Measurements from ENCODE around the gene OTULIN. TPM values are rescaled to one million over a fixed set of nuclear protein-coding genes. Genes with fewer than 3 reads are reported as not detected.
A peak's percentile ranks its signal among the peaks of the same experiment; 100 is the strongest.

The OTULIN gene
- total and polyA plus RNA-seq, 2 of the 4 experiments (the other 2 are of a cell fraction), result 6.9 to 19.5 TPM

- intact Hi-C loops (cut with micrococcal nuclease), result no loop called here
- H2AFZ ChIP-seq (replicated peaks; ENCODE audit: low read length, poor library complexity), result no peak overlapping the region
- ChIA-PET CTCF (no interaction called here), POLR2A (ENCODE audit: unreplicated experiment) (interaction anchor here (0.5 kb wide), 1 partner anchor 215 kb away, joined by 5 read pairs; no protein-coding TSS in a partner anchor)
- no peak overlapping the region for H3K4me3 ChIP-seq (ENCODE audit: insufficient read depth, low read depth, low read length)
- H2BK20ac ChIP-seq (ENCODE audit: low read depth, low read length), result no peak overlapping the region
- no peak overlapping the region for H3K14ac ChIP-seq (replicated peaks; ENCODE audit: low read depth, low read length)
- no CpG with 5 or more reads among the region's 3 CpGs for WGBS, 2 experiments (ENCODE audit: extremely low coverage in 2 of 2, insufficient read length in 1 of 2)
- H3K27ac ChIP-seq (ENCODE audit: insufficient read depth, low read length), result no peak overlapping the region
- no peaks in the 10 kb centered on the region for H4K20me1 ChIP-seq (ENCODE audit: insufficient read depth, low read length)
- H3K4me2 ChIP-seq (ENCODE audit: low read depth, low read length), result no peak overlapping the region
- H3K9me3 ChIP-seq (ENCODE audit: control insufficient read depth, insufficient read depth, low read length), result no peaks in the 10 kb centered on the region
- H3K18ac ChIP-seq (ENCODE audit: low read depth, low read length), result no peak overlapping the region
- no peak overlapping the region for H2AK9ac ChIP-seq (replicated peaks; ENCODE audit: low read depth, low read length, poor library complexity)
- peaks cover 6% of the 10 kb centered on the region; the same call in 1 of the 2 replicates for H3K4me1 ChIP-seq (ENCODE audit: control insufficient read depth, insufficient read depth, low read length)
- dilution Hi-C loops (cut with HindIII; ENCODE audit: low sequenced_read_pairs, unreplicated experiment), result no loop called here
- DNase-seq, result peak; percentile 54
- H3K79me1 ChIP-seq (ENCODE audit: low read depth in 1 of 2, low read length in 2 of 2), result peaks cover 0 to 30% of the 10 kb centered on the region in 2 experiments; a peak in 2 of 4 replicates
- no peak overlapping the region for H3K23ac ChIP-seq (ENCODE audit: low read depth, low read length)
- no peak overlapping the region for H4K8ac ChIP-seq (ENCODE audit: low read depth in 2 of 2, low read length in 2 of 2)
- no TSS peak for BruUV-seq (replicated peaks)
- in situ Hi-C loops (cut with MboI; ENCODE audit: low sequenced_read_pairs), result loop anchor here (25.0 kb wide), 1 partner anchor 797 kb away; the partner anchor contains the start of gene FBXL7
- no peak for TF ChIP-seq CTCF (conservative IDR thresholded peaks at IDR 0.05; ENCODE audit: low read depth, low read length)
- TF ChIP-seq RAD21 (IDR thresholded peaks at IDR 0.05; ENCODE audit: low read length), result no peak
- TF ChIP-seq POLR2A (IDR thresholded peaks at IDR 0.05; ENCODE audit: low read depth, low read length), result no peak
- TF ChIP-seq MXI1 (IDR thresholded peaks at IDR 0.05; ENCODE audit: borderline replicate concordance, low read depth, low read length), result no peak
- TF ChIP-seq NFE2L2 (IDR thresholded peaks at IDR 0.05; ENCODE audit: low read depth, low read length), result no peak
- no peak for TF ChIP-seq USF2 (IDR thresholded peaks at IDR 0.05; ENCODE audit: low read depth, low read length)
- TF ChIP-seq CHD1 (IDR thresholded peaks at IDR 0.05; ENCODE audit: low read depth, low read length), result no peak
- peak; percentile 22; the same call in 1 of the 2 replicates for TF ChIP-seq CEBPB (IDR thresholded peaks at IDR 0.05; ENCODE audit: low read depth, low read length)
- no peak for TF ChIP-seq MAZ (IDR thresholded peaks at IDR 0.05; ENCODE audit: borderline replicate concordance, low read depth, low read length)
- TF ChIP-seq ELK1 (IDR thresholded peaks at IDR 0.05; ENCODE audit: borderline replicate concordance, low read depth, low read length), result no peak
- no peak for TF ChIP-seq RFX5 (IDR thresholded peaks at IDR 0.05; ENCODE audit: low read depth, low read length)
- TF ChIP-seq MAFK (IDR thresholded peaks at IDR 0.05; ENCODE audit: low read depth, low read length), result no peak
- no peak for TF ChIP-seq FOS (IDR thresholded peaks at IDR 0.05; ENCODE audit: low read depth, low read length)
- no peak for TF ChIP-seq SMC3 (IDR thresholded peaks at IDR 0.05; ENCODE audit: low read depth, low read length)
- TF ChIP-seq BHLHE40 (IDR thresholded peaks at IDR 0.05; ENCODE audit: low read depth, low read length), result 0 out of 2 replicates have a peak, but pooled peaks have one; percentile 38
- H3K4ac ChIP-seq (ENCODE audit: low read depth, low read length), result no peak overlapping the region
- no peak overlapping the region for H2AK5ac ChIP-seq (ENCODE audit: low read depth, low read length)
- H4K5ac ChIP-seq (ENCODE audit: low read depth, low read length), result no peak overlapping the region
- peaks cover 48% of the 10 kb centered on the region for H3K36me3 ChIP-seq (ENCODE audit: control insufficient read depth, insufficient read depth, low read length)
- no peak for ATAC-seq (ENCODE audit: low read depth)
- H3K9ac ChIP-seq (ENCODE audit: low read depth, low read length), result no peak overlapping the region
- no peaks in the 10 kb centered on the region for H3K27me3 ChIP-seq (ENCODE audit: control insufficient read depth, insufficient read depth, low read length)
- no peak overlapping the region for H2BK5ac ChIP-seq (ENCODE audit: low read depth, low read length, poor library complexity, severe bottlenecking)
- H2BK120ac ChIP-seq (ENCODE audit: low read depth, low read length), result no peak overlapping the region
- no peak overlapping the region for H3K56ac ChIP-seq (ENCODE audit: extremely low read depth, insufficient read depth, low read length)
- no peak overlapping the region for H4K91ac ChIP-seq (ENCODE audit: insufficient read depth, low read depth, low read length)
- no peak overlapping the region for H2BK15ac ChIP-seq (ENCODE audit: low read depth, low read length)
- peaks cover 16% of the 10 kb centered on the region for H3K9me1 ChIP-seq (ENCODE audit: insufficient read depth, low read length)
Measured at GRCh38 chr5:14715481-14715880, 51.0 kb downstream of the OTULIN start.

Data from IMR-90 (cell line).